HCT116 (cell line): ENCODE results near the gene AFAP1. TPM values are rescaled to one million over a fixed set of nuclear protein-coding genes. Genes with fewer than 3 reads are reported as not detected.

ENCODE experiments used
- ATAC-seq: fragments of 200-7000 bp; cut with Tn5 transposase; 2 replicates; pipeline ENCODE4 v1.9.1; 2020; ENCODE audit warnings: mild to moderate bottlenecking, moderate library complexity
- BruUV-seq: library from RNA; stranded (reverse); fragments of 400-500 nt; replicated peaks from 2 replicates; lab custom pipeline; 2021; lab: Mats Ljungman, UMichigan
- CTCF ChIA-PET: fragments of 300-600 bp; sonication (Branson Sonifier 250); formaldehyde crosslinking; loops from one replicate; lab custom pipeline; 2021; ENCODE audit warnings: antibody characterized with exemption; lab: Charles Lee
- POLR2A ChIA-PET: fragments of 300-600, 350-600 bp; sonication (Branson Sonifier 250); formaldehyde crosslinking; loops from one replicate; lab custom pipeline; 2021; ENCODE audit warnings: antibody characterized with exemption; lab: Charles Lee
- RAD21 ChIA-PET, 2 experiments: fragments of 300-600 bp; sonication (Branson Sonifier 250); formaldehyde crosslinking; loops; one replicate each; lab custom pipeline; 2023; ENCODE audit warnings: low total read pairs in 2 of 2; ENCODE audit not compliant: uncharacterized antibody in 2 of 2, unreplicated experiment in 2 of 2, low non-redundant PET in 1 of 2; lab: Charles Lee
- DNase-seq: peaks from one replicate; pipeline ENCODE4 v3.0.0-alpha.2; 2010; ENCODE audit warnings: low read depth, low spot score
- H2AFZ ChIP-seq: fragments of 200-600 bp; shearing (Covaris generic), sonication (generic); 2 replicates; pipeline ENCODE4 v1.6.1; 2017; ENCODE audit warnings: low read depth, mixed run types, mixed read lengths, antibody characterized with exemption, low read length; ENCODE audit not compliant: poor library complexity, severe bottlenecking
- H3K27ac ChIP-seq: 2 replicates; pipeline ENCODE4 v1.5.1; 2012; ENCODE audit warnings: low read depth, low read length
- H3K27me3 ChIP-seq: fragments of 200-600 bp; sonication (generic); 2 replicates; pipeline ENCODE4 v1.6.1; 2016; ENCODE audit warnings: mixed run types, low read length, mixed read lengths; ENCODE audit not compliant: insufficient read depth
- H3K36me3 ChIP-seq, 2 experiments: fragments of 200-500 bp in 1 of 2; fragments of 200-600 bp in 1 of 2; sonication (Bioruptor generic) in 1 of 2; sonication (generic) in 1 of 2; 2 replicates each; pipeline versions ENCODE4 v1.5.1 to v1.6.1; 2014 to 2016; ENCODE audit warnings: low read length in 2 of 2, inconsistent platforms in 1 of 2, mixed read lengths in 1 of 2, mixed run types in 1 of 2; ENCODE audit not compliant: insufficient read depth in 2 of 2, control insufficient read depth in 1 of 2
- H3K4me1 ChIP-seq, 2 experiments: fragments of 200-600 bp in 1 of 2; sonication (generic) in 1 of 2; 2 replicates each; pipeline versions ENCODE4 v1.5.1 to v1.6.1; 2012 to 2017; ENCODE audit warnings: low read length in 2 of 2, inconsistent platforms in 1 of 2, mild to moderate bottlenecking in 1 of 2, mixed read lengths in 1 of 2, mixed run types in 1 of 2, moderate library complexity in 1 of 2; ENCODE audit not compliant: insufficient read depth in 2 of 2, control insufficient read depth in 1 of 2
- H3K4me2 ChIP-seq: fragments of 200-600 bp; sonication (generic); 2 replicates; pipeline ENCODE4 v1.6.1; 2017; ENCODE audit warnings: mixed run types, low read length, mixed read lengths
- H3K4me3 ChIP-seq, 2 experiments: fragments of 200-600 bp in 1 of 2; sonication (generic) in 1 of 2; replicated peaks in 1 of 2; 2 replicates each; pipeline ENCODE4 v1.5.1; 2011 to 2016; ENCODE audit warnings: low read length in 2 of 2, control low read depth in 1 of 2, low read depth in 1 of 2, mild to moderate bottlenecking in 1 of 2, mixed read lengths in 1 of 2, mixed run types in 1 of 2
- H3K79me2 ChIP-seq: fragments of 200-600 bp; sonication (generic); 2 replicates; pipeline ENCODE4 v1.6.1; 2017; ENCODE audit warnings: mild to moderate bottlenecking, mixed run types, low read length, moderate library complexity, mixed read lengths; ENCODE audit not compliant: insufficient read depth
- H3K9ac ChIP-seq: fragments of 200-600 bp; sonication (generic); 2 replicates; pipeline ENCODE4 v1.6.1; 2016; ENCODE audit warnings: low read length, mixed read lengths
- H3K9me2 ChIP-seq: fragments of 200-600 bp; sonication (generic), shearing (Covaris generic); 2 replicates; pipeline ENCODE4 v1.6.1; 2017; ENCODE audit warnings: mixed run types, mild to moderate bottlenecking, moderate library complexity; ENCODE audit not compliant: insufficient read depth
- H3K9me3 ChIP-seq, 2 experiments: fragments of 200-500 bp in 1 of 2; fragments of 200-600 bp in 1 of 2; sonication (Bioruptor generic) in 1 of 2; sonication (generic) in 1 of 2; 2 replicates each; pipeline ENCODE4 v1.6.1; 2014 to 2017; ENCODE audit warnings: low read length in 2 of 2, mixed read lengths in 2 of 2, inconsistent platforms in 1 of 2, low read depth in 1 of 2, mild to moderate bottlenecking in 1 of 2, mixed run types in 1 of 2, moderate library complexity in 1 of 2; ENCODE audit not compliant: control insufficient read depth in 1 of 2, insufficient read depth in 1 of 2
- H4K20me1 ChIP-seq: fragments of 200-600 bp; sonication (generic), shearing (Covaris generic); 2 replicates; pipeline ENCODE4 v1.6.1; 2017; ENCODE audit warnings: mixed run types, mild to moderate bottlenecking, moderate library complexity; ENCODE audit not compliant: insufficient read depth
- CBX3 ChIP-seq: IDR thresholded peaks from 2 replicates; pipeline ENCODE4 v1.6.1; 2012; ENCODE audit warnings: low read depth
- CEBPB ChIP-seq: IDR thresholded peaks from 2 replicates; pipeline ENCODE4 v1.6.1; 2012; ENCODE audit warnings: low read depth
- ELF1 ChIP-seq: IDR thresholded peaks from 2 replicates; pipeline ENCODE4 v1.6.1; 2012; ENCODE audit warnings: low read depth, borderline replicate concordance
- EZH2phosphoT487 ChIP-seq: fragments of 200-600 bp; IDR thresholded peaks from 2 replicates; pipeline ENCODE4 v1.6.1; 2018; ENCODE audit warnings: antibody characterized with exemption, borderline replicate concordance
- FOSL1 ChIP-seq: IDR thresholded peaks from 2 replicates; pipeline ENCODE4 v1.6.1; 2012; ENCODE audit warnings: low read depth
- JUND ChIP-seq: IDR thresholded peaks from 2 replicates; pipeline ENCODE4 v1.6.1; 2012
- MAX ChIP-seq: IDR thresholded peaks from 2 replicates; pipeline ENCODE4 v1.6.1; 2012
- POLR2A ChIP-seq: IDR thresholded peaks from 2 replicates; pipeline ENCODE4 v1.7.0; 2011; ENCODE audit warnings: borderline replicate concordance; ENCODE audit not compliant: insufficient read depth, insufficient read length; ENCODE audit errors: extremely low read depth
- RAD21 ChIP-seq: IDR thresholded peaks from 2 replicates; pipeline ENCODE4 v1.6.1; 2012; ENCODE audit warnings: low read depth, mild to moderate bottlenecking
- REST ChIP-seq: IDR thresholded peaks from 2 replicates; pipeline ENCODE4 v1.6.1; 2012; ENCODE audit warnings: low read depth
- TCF7L2 ChIP-seq: IDR thresholded peaks from 2 replicates; pipeline ENCODE4 v1.7.0; 2011; ENCODE audit warnings: borderline replicate concordance, inconsistent platforms; ENCODE audit not compliant: insufficient read depth, insufficient read length; ENCODE audit errors: extremely low read depth
- ZBTB33 ChIP-seq: IDR thresholded peaks from 2 replicates; pipeline ENCODE4 v1.6.1; 2011; ENCODE audit warnings: mild to moderate bottlenecking, low read length, moderate library complexity; ENCODE audit not compliant: insufficient replicate concordance; ENCODE audit errors: extremely low read depth
- ZFX ChIP-seq: fragments of 450-650 bp; IDR thresholded peaks from 2 replicates; pipeline ENCODE4 v1.6.1; 2017
- ZNF274 ChIP-seq: fragments of 200-500 bp; sonication (Bioruptor generic); IDR thresholded peaks from 2 replicates; pipeline ENCODE4 v1.6.1; 2014; ENCODE audit warnings: mild to moderate bottlenecking, low read depth, low read length, inconsistent platforms
- intact Hi-C: fragments of 100-400 bp; cut with micrococcal nuclease; formaldehyde crosslinking; loops from 2 replicates; pipeline ENCODE4 v1.10.0; 2022
- total RNA-seq: library from RNA; stranded (reverse); gene quantifications from one replicate; pipeline ENCODE4 v1.2.1, GENCODE V29; 2021; ENCODE audit not compliant: unreplicated experiment

Gene AFAP1
- total RNA-seq, 1 experiment from 2014 or later = 19.4 TPM

- no peak overlapping the region for H3K4me2 ChIP-seq
These were observed 161.7 kb downstream of the AFAP1 start for GRCh38 chr4:7777871-7778509.

More at GRCh38 chr4:7777871-7778509, 161.7 kb downstream of the AFAP1 start:
- Histone ChIP-seq H3K79me2 (no peaks in the 10 kb centered on the region), H3K27me3 (no peaks in the 10 kb centered on the region), H3K9me2 (no peaks in the 10 kb centered on the region), H3K4me1 (no peaks in the 10 kb centered on the region), H3K4me3 (no peak overlapping the region), H4K20me1 (no peaks in the 10 kb centered on the region), H3K36me3 (peaks cover 2 to 5% of the 10 kb centered on the region in 2 experiments; a peak in 2 of 4 replicates), H2AFZ (no peak overlapping the region), H3K9ac (no peak overlapping the region), H3K9me3 (no peaks in the 10 kb centered on the region), H3K27ac (no peak overlapping the region)
- TF ChIP-seq RAD21 (no peak), POLR2A (no peak), ZBTB33 (no peak), FOSL1 (no peak), CBX3 (no peak), EZH2phosphoT487 (no peak), TCF7L2 (no peak), MAX (no peak), REST (no peak), CEBPB (no peak), JUND (no peak), ZNF274 (no peak), ELF1 (no peak), ZFX (no peak)
- no peak for ATAC-seq
- POLR2A ChIA-PET = no interaction called here
- CTCF ChIA-PET = interaction anchor here (1.3 kb wide), 1 partner anchor 27 kb away, joined by 3 read pairs; no protein-coding TSS in a partner anchor
- DNase-seq = no peak
- RAD21 ChIA-PET = no interaction called here
- intact Hi-C loops = no loop called here
- BruUV-seq = no TSS peak
